T-helper 9 cell (primary cell): ENCODE measurements around the gene DNAH3.
"Not testable (repeated sequence)": the region's sequence is repeated elsewhere in the genome, so short reads cannot be mapped to it uniquely, and the experiment has no call there.

Experiments
- DNase-seq: peaks from one replicate; pipeline ENCODE4 v3.0.0-alpha.2; 2020

DNAH3 gene

DNA sequence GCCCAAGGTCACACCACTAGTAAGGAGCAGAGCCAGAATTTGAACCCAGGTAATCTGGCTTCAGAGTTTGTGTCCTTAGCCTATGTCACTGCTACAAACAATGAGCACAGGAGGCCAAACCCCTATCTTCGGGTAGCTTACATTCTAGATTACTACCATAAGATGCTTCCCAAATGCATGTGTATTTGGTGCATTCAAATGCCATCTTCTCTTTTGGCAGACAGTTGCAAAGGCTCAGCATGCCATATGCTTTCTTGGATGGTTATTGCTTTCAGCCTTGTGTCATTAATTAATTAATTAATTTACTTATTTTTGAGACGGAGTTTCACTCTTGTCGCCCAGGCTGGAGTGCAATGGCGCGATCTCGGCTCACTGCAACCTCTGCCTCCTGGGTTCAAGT lies 80.7 kb downstream of the DNAH3 start:
- DNase-seq: no peak

DNA sequence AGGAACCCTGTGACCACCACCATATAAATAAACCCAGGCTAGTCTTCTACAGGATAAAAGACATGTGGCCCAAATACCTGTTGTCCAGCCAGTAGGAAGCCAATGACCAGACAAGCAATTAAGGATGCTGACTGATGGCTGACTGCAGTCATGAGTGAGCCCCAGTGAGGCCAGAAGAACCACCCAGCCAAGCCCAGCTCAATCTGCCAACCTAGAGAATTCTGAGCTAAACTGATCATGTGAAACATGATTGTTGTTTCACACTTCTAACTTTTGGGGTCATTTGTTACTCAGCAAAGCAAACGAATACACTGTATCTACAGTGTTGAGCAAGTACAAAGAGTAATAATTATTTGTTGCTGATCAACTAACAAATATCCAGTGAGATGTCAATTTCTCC lies 86.4 kb downstream of the DNAH3 start:
- no peak for DNase-seq

DNA sequence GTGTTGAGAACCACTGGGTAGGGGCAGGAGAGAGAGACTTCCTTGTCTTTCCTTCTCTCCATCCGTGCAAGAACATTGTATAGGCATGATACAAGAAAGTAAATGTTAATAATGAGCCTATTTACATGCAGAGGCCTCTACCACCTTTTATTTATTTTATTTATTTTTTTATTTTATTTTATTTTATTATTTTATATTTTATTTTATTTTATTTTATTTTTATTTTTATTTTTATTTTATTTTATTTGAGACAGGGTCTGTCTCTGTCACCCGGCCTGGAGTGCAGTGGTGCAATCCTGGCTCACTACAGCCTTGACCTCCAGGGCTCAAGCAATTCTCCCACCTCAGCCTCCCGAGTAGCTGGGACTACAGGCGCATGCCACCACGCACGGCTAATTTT lies 87.3 kb downstream of the DNAH3 start:
- not testable (repeated sequence) for DNase-seq

DNA sequence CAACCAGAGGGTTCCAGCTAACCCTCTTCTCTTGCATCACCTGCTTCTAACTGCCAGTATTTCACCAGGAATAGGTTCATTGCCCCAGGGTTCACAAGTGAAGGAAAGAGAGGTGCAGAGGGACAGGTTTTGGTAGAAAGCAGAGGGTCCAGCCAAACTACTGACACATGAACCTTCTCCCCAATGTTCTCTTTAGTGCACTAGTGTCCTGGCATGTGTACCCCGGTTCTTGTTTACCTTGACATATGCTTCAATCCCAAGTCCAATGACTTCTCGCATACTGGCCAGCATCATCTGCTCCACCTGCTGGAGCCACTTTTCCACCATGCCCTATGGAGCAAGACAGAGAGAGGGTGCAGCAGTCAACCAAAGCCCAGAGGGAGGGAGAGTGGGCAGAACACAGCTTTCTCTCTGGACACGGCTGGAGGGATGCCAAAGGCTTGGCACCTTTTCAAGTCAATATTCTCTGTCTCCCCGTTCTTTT lies 90.6 kb downstream of the DNAH3 start:
- DNase-seq: no peak

DNA sequence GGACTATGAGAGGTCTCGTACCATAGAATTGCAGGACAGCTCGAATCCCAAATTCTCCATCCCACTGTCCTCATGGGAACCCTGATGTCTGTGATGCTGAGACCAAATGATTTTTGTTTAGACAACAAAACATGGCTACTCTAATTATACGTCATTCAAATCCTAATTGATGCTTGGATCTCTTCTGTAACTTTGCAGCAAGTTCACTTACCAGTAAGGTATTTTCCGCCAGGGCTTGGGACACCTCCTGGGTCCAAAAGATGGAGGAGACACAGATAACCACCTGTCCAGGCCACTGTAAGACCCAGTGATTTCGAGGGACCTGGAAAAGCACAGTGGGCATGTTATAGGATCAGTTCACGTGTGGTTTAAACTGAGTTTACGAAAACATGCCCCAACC lies 92.8 kb downstream of the DNAH3 start:
- no peak for DNase-seq

DNA sequence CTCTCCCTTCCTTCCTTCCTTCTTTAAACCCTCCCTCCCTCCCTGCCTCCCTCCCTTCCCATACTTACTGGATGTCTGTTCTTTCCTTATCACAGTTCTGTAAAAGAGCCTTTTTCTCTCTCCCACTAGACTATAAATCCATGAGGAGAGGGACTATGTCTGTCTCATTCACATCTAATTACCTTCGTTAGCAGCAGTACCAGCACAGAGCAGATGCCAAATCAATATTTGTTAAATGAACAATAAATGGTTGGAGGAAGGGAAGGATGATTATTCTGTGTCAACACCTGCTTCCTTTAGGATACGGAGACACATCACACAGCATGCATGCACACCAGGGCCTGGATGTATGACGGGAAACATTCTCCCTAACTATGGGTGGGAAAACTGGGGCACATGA lies 94.2 kb downstream of the DNAH3 start:
- no peak for DNase-seq

DNA sequence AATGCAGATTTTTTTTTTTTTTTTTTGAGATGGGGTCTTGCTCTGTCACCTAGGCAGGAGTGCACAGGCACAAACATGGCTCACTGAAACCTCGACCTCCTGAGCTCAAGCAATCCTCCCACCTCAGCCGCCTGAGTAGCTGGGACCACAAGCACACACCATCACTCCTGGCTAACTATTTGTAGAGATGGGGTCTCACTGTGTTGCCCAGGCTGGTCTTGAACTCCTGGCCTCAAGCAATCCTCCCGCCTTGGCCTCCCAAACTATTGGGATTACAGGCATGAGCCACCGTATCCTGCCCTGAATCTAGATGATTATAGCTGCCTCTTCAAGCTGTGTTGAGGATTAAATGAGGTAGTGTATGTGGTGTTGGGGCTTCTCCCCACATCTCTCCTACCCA lies 94.9 kb downstream of the DNAH3 start:
- DNase-seq: not testable (repeated sequence)

DNA sequence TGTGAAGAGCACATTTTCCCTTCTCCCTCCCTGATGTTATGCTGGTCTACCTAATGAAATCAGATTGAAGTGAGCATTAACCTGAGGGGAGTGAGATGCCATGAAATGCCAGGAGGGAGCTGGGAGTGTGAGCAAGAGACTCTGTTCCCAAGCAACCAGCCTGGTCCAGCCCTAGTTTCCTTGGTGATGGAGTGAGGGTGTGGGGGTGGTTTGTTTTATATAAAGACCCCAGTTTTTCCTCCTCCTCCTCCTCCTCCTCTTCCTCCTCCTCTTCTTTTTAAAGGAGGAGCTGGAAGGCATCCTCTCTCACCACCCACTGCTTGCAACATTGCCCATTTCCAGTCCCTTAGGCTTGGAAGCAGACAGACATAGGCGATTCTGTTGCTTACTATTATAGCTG lies 97.1 kb downstream of the DNAH3 start:
- no peak for DNase-seq

DNA sequence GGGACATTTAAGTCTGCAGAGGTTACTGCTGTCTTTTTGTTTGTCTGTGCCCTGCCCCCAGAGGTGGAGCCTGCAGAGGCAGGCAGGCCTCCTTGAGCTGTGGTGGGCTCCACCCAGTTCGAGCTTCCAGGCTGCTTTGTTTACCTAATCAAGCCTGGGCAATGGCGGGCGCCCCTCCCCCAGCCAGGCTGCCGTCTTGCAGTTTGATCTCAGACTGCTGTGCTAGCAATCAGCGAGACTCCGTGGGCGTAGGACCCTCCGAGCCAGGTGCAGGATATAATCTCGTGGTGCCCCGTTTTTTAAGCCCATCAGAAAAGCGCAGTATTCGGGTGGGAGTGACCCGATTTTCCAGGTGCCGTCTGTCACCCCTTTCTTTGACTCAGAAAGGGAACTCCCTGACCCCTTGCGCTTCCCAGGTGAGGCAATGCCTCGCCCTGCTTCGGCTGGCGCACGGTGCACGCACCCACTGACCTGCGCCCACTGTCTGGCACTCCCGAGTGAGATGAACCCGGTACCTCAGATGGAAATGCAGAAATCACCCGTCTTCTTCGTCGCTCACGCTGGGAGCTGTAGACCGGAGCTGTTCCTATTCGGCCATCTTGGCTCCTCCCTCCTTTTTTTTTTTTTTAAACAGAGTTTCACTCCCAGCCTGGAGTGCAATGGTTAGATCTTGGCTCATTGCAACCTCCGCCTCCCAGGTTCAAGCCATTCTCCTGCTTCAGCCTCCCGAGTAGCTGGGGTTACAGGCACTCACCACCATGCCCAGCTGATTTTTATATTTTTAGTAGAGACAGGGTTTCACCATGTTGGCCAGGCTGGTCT lies 102.3 kb downstream of the DNAH3 start:
- DNase-seq: not testable (repeated sequence)

DNA sequence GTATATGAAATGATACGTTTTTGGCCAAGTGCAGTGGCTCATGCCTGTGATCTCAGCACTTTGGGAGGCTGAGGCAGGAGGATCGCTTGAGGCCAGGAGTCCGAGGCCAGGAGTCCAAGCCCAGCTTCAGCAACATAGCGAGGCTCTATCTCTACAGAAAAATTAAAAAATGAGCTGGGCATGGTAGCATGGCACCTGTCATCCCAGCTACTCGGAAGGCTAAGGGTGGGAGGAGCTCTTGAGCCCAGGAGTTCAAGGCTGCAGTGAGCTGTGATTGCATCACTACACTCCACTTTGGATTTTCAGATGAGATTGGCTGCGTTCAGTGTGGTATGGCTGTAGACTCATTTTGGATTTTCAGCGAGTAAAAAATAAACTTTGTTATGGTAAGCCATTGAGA lies 112.4 kb downstream of the DNAH3 start:
- no peak for DNase-seq

DNA sequence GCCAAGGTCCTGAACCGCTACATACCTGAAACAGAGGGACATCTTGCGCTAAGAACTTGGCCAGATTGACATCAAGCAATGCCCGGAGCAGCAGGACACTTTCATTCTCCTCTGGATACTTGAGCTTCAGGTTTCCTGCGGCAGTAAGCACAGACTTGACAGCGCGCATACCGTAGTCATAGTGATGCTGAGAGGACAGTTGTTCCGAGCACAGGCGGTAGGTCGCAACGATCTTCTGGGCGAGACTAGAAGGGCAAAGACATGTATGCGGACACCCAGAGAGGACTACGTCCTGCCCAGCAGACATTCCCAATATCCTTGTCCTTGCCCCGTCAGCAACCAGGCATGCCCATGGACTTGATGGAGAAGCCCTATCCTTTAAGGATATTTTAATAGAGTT lies 112.9 kb downstream of the DNAH3 start:
- no peak for DNase-seq

DNA sequence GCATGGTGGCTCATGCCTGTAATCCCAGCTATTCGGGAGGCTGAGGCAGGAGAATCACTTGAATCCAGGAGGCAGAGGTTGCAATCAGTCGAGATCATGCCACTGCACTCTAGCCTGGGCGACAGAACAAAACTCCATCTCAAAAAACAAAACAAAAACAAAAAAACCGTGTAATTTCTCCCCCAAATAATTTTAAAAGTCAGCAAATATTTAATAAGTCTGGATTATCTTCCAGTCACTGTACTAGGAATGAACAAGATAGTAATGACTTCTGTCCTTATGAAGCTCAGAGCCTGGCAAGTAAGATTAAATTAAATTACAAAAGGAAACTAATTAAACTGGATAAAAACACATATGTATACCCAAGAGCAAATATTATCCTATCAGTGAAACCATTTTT lies 113.5 kb downstream of the DNAH3 start:
- no peak for DNase-seq

DNA sequence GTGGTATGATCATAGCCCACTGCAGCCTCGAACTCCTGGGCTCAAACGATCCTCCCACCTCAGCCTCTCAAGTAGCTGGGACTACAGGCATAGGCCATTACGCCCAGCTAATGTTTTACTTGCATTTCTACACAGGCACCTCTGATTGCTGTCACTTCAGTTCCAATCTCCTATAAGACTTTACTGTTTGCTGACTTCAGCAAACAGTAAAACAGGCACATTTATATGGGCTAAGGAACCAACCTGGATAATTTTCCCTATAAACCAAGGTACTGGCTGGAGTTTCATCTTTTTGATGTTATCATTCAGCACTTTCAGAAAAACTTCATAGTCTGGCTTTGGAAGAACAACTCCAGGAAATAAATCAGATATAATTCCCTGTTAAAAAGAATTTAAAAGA lies 114.2 kb downstream of the DNAH3 start:
- DNase-seq: no peak

DNA sequence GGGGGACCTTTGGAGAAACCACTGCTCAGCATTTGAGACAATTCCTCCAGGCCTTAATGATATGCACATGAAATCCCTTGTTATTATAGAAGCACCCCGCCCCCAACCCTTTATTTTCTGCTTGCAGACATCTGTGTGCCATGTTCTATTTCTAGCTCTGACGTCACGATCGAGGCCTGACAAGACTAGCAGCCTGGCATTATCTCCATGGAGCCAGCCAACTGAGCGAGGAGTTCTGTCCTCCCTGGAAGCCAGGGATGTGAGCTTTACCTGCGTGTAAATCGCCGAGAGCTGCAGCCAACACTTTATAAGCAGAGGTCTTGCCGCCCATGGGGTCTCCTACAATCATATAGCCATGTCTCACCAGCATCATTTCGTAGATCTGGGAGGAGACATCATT lies 116.9 kb downstream of the DNAH3 start:
- no peak for DNase-seq

DNA sequence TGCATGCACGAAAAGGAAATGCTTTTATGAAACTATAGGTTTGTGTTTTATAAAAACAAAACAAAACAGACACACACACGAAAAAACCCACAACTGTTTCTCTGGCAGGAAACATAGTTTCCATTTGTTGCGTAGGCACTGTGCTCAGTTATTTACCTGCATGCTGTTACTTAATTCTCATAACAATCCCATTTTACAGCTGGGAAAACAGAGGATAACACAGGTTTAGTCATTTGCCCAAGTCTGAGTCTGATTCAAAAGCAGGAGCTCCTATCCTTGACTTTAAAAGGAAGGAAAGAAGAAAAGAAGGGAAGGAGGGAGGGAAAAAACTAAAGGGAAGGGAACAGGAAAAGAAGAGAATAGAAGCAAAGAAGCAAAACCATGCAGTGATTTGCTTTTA lies 117.4 kb downstream of the DNAH3 start:
- DNase-seq: no peak

DNA sequence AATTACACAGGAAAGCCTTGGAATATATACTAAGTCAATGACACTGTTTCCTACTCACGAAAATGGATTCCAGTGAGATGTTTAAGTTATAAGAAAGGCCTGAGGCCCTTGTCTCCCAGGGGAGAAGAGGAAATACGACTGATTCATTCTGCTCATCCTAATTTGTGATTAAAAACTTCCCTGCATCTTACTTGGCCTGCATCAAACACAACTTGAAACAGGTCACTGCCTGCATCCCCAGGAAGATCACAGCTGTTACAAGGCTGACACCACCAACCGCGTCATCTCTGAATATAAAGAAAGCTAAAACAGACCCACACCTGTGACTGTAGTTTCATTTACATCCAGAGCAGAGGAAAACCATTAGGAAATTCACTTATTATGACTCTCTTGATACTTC lies 121.9 kb downstream of the DNAH3 start:
- no peak for DNase-seq

DNA sequence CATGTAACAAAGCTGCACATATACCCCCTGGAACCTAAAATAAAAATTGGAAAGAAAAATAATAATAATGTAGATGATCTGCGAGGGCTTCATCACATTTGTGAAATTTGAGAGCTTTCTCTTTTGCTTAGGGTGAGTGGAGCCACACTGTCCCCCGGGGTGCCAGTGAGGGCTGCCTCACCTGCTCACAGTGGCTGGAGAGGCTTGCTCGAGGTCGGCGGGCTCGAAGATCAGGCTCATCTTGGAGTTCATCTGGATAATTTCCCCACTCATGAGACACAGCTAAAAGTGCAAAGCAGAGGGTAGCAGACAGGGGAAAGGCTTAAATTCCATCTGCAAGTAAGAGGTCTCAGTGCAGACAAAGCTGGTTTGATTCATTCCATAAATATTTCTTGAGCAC lies 123.8 kb downstream of the DNAH3 start:
- no peak for DNase-seq

DNA sequence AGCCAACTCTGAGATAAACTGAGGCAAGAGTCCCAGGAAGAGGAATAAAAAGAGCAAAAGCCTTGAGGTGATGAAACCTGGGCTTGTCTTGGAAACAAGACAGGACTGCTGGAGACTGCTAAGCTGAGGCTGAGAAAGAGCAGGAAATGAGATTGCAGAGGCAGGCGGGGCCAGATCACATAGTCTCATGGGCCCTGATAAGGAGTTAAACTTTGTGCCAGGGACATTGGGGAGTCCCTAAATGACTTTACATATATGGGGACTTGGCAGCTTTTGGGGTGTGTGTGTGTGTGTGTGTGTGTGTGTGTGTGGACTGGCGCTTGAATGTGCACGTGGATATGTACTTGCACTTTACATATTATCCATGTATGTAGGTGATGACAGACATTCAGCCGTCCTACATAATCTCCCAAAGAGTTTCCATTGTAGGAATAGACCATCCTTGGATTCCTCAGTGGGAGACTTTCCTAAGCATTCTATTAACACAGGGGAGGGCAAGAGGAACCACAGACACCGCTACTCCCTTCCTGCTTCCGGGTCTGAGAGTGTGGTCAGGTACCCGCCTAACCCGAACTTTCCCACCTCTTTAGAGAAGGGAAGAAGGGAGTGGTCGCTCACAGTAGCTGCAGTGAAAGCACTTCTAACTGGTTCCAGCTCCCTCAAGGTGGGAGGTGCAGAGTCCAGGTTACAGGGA lies 127.0 kb downstream of the DNAH3 start:
- DNase-seq: no peak

DNA sequence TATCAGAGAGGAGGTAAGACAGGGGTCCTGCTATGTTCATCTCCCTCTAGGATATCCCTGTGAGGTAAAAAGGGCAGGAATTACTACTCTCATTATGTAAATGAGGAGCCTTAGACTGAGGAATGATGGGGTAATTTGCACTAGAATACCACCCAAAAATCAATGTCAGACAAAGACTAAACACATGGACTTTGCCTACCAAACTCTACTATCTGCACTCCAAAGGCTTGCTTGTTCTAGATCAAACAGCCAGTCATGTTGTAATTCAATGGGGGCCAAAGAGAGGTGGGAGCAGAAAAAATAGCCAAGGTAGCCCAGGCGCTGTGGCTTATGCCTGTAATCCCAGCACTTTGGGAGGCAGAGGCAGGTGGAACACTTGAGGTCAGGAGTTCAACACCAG lies 129.3 kb downstream of the DNAH3 start:
- DNase-seq: no peak

DNA sequence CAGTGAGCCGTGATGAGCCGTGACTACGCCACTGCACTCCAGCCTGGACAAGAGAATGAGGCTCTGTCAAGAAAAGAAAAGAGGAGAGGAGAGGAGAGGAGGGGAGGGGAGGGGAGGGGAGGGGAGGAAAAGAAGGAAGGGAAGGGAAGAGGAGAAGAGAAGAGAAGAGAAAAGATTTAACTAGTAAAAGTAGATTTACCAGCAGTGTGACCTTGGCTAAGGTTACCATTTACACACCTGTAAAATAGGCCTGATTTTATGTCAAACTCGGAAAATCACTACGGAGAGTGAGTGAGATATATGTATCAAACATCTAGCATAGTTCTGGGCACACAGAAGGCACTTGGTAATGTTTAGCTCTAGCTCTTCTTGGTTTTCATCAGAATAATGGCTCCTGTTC lies 140.8 kb downstream of the DNAH3 start:
- no peak for DNase-seq

DNA sequence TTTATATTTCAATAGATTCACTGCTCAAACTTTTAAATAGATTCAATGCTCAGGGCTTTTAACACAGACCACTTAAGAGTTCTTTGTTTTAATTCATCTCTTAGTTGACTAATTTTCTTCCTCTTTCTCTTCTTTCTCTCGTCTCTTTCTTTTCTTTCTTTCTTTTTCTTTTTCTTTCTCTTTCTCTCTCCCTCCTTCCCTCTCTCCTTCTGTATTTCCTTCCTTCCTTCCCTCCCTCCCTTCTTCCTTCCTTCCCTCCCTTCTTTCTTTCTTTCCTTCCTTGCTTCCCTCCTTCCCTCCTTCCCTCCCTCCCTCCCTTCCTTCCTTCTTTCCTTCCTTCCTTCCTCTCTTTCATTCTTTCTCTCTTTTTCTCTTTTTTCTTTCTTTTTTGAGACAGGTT lies 145.6 kb downstream of the DNAH3 start:
- no peak for DNase-seq

DNA sequence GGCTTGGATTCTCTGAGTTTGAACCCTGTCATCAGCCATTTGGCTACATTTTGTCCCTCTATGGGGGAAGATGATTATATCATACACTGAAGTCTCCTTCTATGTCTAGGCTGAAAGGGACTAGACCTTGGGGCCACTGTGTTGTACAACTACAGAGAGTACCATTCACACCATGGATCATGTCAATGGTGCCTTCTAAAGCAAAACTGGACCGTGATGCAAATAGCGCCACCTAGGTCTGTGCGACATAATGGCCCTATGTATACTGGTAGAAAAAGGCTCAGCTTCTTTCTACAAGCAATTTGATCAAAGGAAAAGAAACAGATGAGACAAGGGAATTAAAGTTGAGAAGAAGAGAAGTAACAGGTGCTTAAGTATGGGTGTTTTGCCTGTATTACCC lies 149.4 kb downstream of the DNAH3 start:
- no peak for DNase-seq

DNA sequence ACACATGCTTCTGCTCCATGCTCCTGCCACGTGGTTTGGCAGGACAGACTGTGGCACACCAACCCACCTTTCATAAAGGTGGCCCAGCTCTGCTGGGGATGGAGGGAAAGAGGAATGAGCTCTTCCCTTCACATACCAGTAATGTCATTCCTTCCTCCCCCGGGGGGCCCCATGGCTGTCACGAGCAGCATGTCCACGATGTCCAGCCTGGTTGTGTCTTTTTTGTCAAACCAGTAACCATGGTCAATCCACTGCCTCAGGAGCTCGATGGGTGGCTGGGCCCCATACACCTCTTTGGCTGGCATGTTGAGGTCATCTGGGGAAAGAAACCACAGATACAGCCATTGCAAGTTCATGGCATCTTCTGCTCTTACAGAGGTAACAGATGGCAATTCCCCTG lies 153.5 kb downstream of the DNAH3 start:
- DNase-seq: no peak

DNA sequence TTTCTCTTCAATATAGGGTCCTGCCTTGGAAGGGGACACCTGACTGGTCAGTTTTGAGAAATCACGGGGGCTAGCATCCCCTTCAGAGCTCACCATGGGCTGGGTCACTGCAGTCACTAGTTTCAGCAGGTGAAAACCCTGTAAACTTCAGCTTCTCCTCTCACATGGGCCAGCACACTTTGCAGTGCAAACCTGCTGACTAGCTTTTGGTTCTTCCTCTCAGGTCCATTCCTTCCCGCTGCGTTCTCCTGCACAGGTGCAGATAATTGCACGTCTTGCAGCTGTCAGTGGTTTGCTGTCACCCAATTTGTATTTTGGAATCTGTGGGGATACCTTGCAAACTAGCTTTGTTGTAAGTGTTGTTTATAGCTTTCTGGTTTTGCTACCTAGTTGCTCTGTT lies 154.9 kb downstream of the DNAH3 start:
- DNase-seq: no peak
